ENCODE data around the gene HPSE2. TPM values are rescaled to one million over a fixed set of nuclear protein-coding genes. Genes with fewer than 3 reads are reported as not detected.

Gene HPSE2
- total and polyA plus RNA-seq, 2 experiments from 2014 or later, result 0.10 to 0.24 TPM

GRCh38 chr10:99007457-99007856, 228.2 kb downstream of the HPSE2 start:
- H3K4me1 ChIP-seq (ENCODE audit: insufficient read depth), result no peaks in the 10 kb centered on the region
- no peak overlapping the region for H3K4me2 ChIP-seq
- no peak for DNase-seq (ENCODE audit: low spot score)
- H3K27me3 ChIP-seq (ENCODE audit: insufficient read depth), result no peaks in the 10 kb centered on the region
- no peak overlapping the region for H2AFZ ChIP-seq
- H3F3A ChIP-seq (replicated peaks; ENCODE audit: low read depth), result no peaks in the 10 kb centered on the region
- H3K4me1 Mint-ChIP-seq, result no peaks in the 10 kb centered on the region; the same call in 2 of the 3 replicates
- H3K9me3 Mint-ChIP-seq, result peaks cover 13% of the 10 kb centered on the region
- H3K27me3 Mint-ChIP-seq (ENCODE audit: insufficient read depth, low read depth, poor library complexity), result no peaks in the 10 kb centered on the region
- no peak for ATAC-seq
- no peaks in the 10 kb centered on the region for H3K36me3 ChIP-seq (ENCODE audit: insufficient read depth)
- H3K36me3 Mint-ChIP-seq (ENCODE audit: low read depth), result peaks cover 6% of the 10 kb centered on the region; the same call in 1 of the 3 replicates
- no peak overlapping the region for H3K4me3 Mint-ChIP-seq
- no peaks in the 10 kb centered on the region for H3K79me2 ChIP-seq (replicated peaks; ENCODE audit: insufficient read depth)
- H3K4me3 ChIP-seq, result no peak overlapping the region
- no peak overlapping the region for H3K27ac ChIP-seq (ENCODE audit: low read depth)
- no peaks in the 10 kb centered on the region for H4K20me1 ChIP-seq (replicated peaks; ENCODE audit: insufficient read depth)
- no peak for TF ChIP-seq NANOG (IDR thresholded peaks at IDR 0.05; ENCODE audit: borderline replicate concordance)
- no peak overlapping the region for H3K27ac Mint-ChIP-seq
- H3K9me2 ChIP-seq (ENCODE audit: insufficient read depth), result peaks cover 6% of the 10 kb centered on the region; the same call in 1 of the 2 replicates

- Mint-ChIP-seq H3K4me1 (no peaks in the 10 kb centered on the region; the same call in 2 of the 3 replicates), H3K36me3 (ENCODE audit: low read depth) (peaks cover 6% of the 10 kb centered on the region; the same call in 1 of the 3 replicates), H3K4me3 (no peak overlapping the region), H3K27me3 (ENCODE audit: insufficient read depth, low read depth, poor library complexity) (no peaks in the 10 kb centered on the region), H3K9me3 (peaks cover 13% of the 10 kb centered on the region), H3K27ac (no peak overlapping the region)
- no peaks in the 10 kb centered on the region for H3K36me3 ChIP-seq (ENCODE audit: insufficient read depth)
- no peaks in the 10 kb centered on the region for H4K20me1 ChIP-seq (replicated peaks; ENCODE audit: insufficient read depth)
- no peak overlapping the region for H3K4me2 ChIP-seq
- no peaks in the 10 kb centered on the region for H3K79me2 ChIP-seq (replicated peaks; ENCODE audit: insufficient read depth)
- no peak overlapping the region for H3K27ac ChIP-seq (ENCODE audit: low read depth)
- H3F3A ChIP-seq (replicated peaks; ENCODE audit: low read depth), result no peaks in the 10 kb centered on the region
- H3K4me3 ChIP-seq, result no peak overlapping the region
- H3K4me1 ChIP-seq (ENCODE audit: insufficient read depth), result no peaks in the 10 kb centered on the region
- DNase-seq (ENCODE audit: low spot score) (no peak), ATAC-seq (no peak)
- no peaks in the 10 kb centered on the region for H3K27me3 ChIP-seq (ENCODE audit: insufficient read depth)
- no peak overlapping the region for H2AFZ ChIP-seq
- H3K9me2 ChIP-seq (ENCODE audit: insufficient read depth), result peaks cover 6% of the 10 kb centered on the region; the same call in 1 of the 2 replicates
- TF ChIP-seq ZNF114 (CRISPR knock-in tag; IDR thresholded peaks at IDR 0.05) (no peak), STAT1 (IDR thresholded peaks at IDR 0.05; ENCODE audit: unreplicated experiment) (no peak), EZH2 (IDR thresholded peaks at IDR 0.05; ENCODE audit: low read depth, unreplicated experiment) (no peak), CTCF (conservative IDR thresholded peaks at IDR 0.05; ENCODE audit: low read depth in 2 of 2) (no peak), ZNF331 (CRISPR knock-in tag; IDR thresholded peaks at IDR 0.05; ENCODE audit: low read depth) (no peak), NANOG (IDR thresholded peaks at IDR 0.05; ENCODE audit: borderline replicate concordance) (no peak), POLR2AphosphoS5 (IDR thresholded peaks at IDR 0.05; ENCODE audit: low read depth) (no peak), ZNF462 (CRISPR knock-in tag; IDR thresholded peaks at IDR 0.05) (no peak), ETS1 (IDR thresholded peaks at IDR 0.05) (no peak)
These were observed 230.4 kb downstream of the HPSE2 start for GRCh38 chr10:99005254-99005653.

Data from GM23338 (cell line).